Activated CD4-positive, alpha-beta T cell treated with anti-CD3 and anti-CD28 coated beads, Interleukin-2, Interleukin-4, amounts not matched to agents 100 ng/mL and 50 ng/mL, durations not matched to agents 16 hours and 8 hours (primary cell): ENCODE measurements around the gene PLEKHG7.

Experiments
- DNase-seq: peaks from one replicate; pipeline ENCODE4 v3.0.0-alpha.2; 2020; ENCODE audit warnings: low spot score

PLEKHG7 gene

GRCh38 chr12:92802906-92803305, 100.1 kb downstream of the PLEKHG7 start:
- DNase-seq: no peak

GRCh38 chr12:92803903-92804302, 101.1 kb downstream of the PLEKHG7 start:
- DNase-seq: no peak

- DNase-seq: no peak
Observed at GRCh38 chr12:92810370-92810769, 107.6 kb downstream of the PLEKHG7 start.

GRCh38 chr12:92814584-92814983, 111.8 kb downstream of the PLEKHG7 start:
- DNase-seq: no peak

GRCh38 chr12:92821142-92821541, 118.4 kb downstream of the PLEKHG7 start:
- no peak for DNase-seq
